PC-3 (cell line): ENCODE results near the gene PER2. TPM values are rescaled to one million over a fixed set of nuclear protein-coding genes. Genes with fewer than 3 reads are reported as not detected.

ENCODE experiments used
- ATAC-seq: fragments of 200-7000 bp; cut with Tn5 transposase; 2 replicates; pipeline ENCODE4 v1.9.1; 2020; ENCODE audit warnings: mild to moderate bottlenecking, moderate library complexity
- Bru-seq: library from RNA; stranded (reverse); fragments of 400-500 nt; gene quantifications from one replicate; lab custom pipeline; 2021; lab: Mats Ljungman, UMichigan
- BruChase-seq, 2 experiments: library from RNA; stranded (reverse); fragments of 400-500 nt; gene quantifications; one replicate each; lab custom pipeline; 2021; lab: Mats Ljungman, UMichigan
- BruUV-seq: library from RNA; stranded (reverse); fragments of 400-500 nt; replicated peaks from 2 replicates; lab custom pipeline; 2021; lab: Mats Ljungman, UMichigan
- CTCF ChIA-PET: fragments of 300-600 bp; sonication (Branson Sonifier 250); formaldehyde crosslinking; loops from one replicate; lab custom pipeline; 2022; ENCODE audit warnings: antibody characterized with exemption; lab: Charles Lee
- POLR2A ChIA-PET: fragments of 300-600 bp; sonication (Branson Sonifier 250); formaldehyde crosslinking; loops from one replicate; lab custom pipeline; 2022; ENCODE audit warnings: antibody characterized with exemption; ENCODE audit not compliant: unreplicated experiment; lab: Charles Lee
- DNase-seq: peaks from one replicate; pipeline ENCODE4 v3.0.0-alpha.2; 2015
- H2AFZ ChIP-seq: fragments of 300-600 bp; sonication (generic); 2 replicates; pipeline ENCODE4 v1.6.0; 2016; ENCODE audit warnings: antibody characterized with exemption, low read length
- H3F3A ChIP-seq: fragments of 300-600 bp; sonication (generic); one replicate; pipeline ENCODE4 v1.6.0; 2017; ENCODE audit warnings: antibody characterized with exemption, low read length, control low read depth, mild to moderate bottlenecking; ENCODE audit not compliant: unreplicated experiment
- H3K27ac ChIP-seq: fragments of 300-600 bp; sonication (generic); 2 replicates; pipeline ENCODE4 v1.5.1; 2016; ENCODE audit warnings: mild to moderate bottlenecking, low read length
- H3K27me3 ChIP-seq: fragments of 300-600 bp; sonication (generic); 2 replicates; pipeline ENCODE4 v1.6.1; 2016; ENCODE audit warnings: low read length, mixed read lengths
- H3K36me3 ChIP-seq: fragments of 300-600 bp; sonication (generic); 2 replicates; pipeline ENCODE4 v1.6.1; 2016; ENCODE audit warnings: low read depth, mixed run types, low read length, mixed read lengths
- H3K4me1 ChIP-seq: fragments of 300-600 bp; sonication (generic); 2 replicates; pipeline ENCODE4 v1.5.1; 2016; ENCODE audit warnings: low read length; ENCODE audit not compliant: insufficient read depth
- H3K4me2 ChIP-seq: fragments of 300-600 bp; sonication (generic); 2 replicates; pipeline ENCODE4 v1.6.0; 2016; ENCODE audit warnings: low read length
- H3K4me3 ChIP-seq: fragments of 300-600 bp; sonication (generic); 2 replicates; pipeline ENCODE4 v1.5.1; 2016; ENCODE audit warnings: mild to moderate bottlenecking, low read length, mixed read lengths
- H3K79me2 ChIP-seq: fragments of 300-600 bp; sonication (generic); 2 replicates; pipeline ENCODE4 v1.6.1; 2017; ENCODE audit warnings: low read length, mixed read lengths
- H3K9ac ChIP-seq: fragments of 300-600 bp; sonication (generic); 2 replicates; pipeline ENCODE4 v1.6.0; 2016; ENCODE audit warnings: mild to moderate bottlenecking, low read length
- H3K9me2 ChIP-seq: fragments of 300-600 bp; sonication (generic); replicated peaks from 2 replicates; pipeline ENCODE4 v1.6.1; 2016; ENCODE audit warnings: mixed run types, low read length, mixed read lengths
- H3K9me3 ChIP-seq: fragments of 300-600 bp; sonication (generic); 2 replicates; pipeline ENCODE4 v1.6.1; 2016; ENCODE audit warnings: low read length, mixed read lengths
- H4K20me1 ChIP-seq: fragments of 300-600 bp; sonication (generic); 2 replicates; pipeline ENCODE4 v1.6.1; 2016; ENCODE audit warnings: low read length, mixed read lengths
- EZH2 ChIP-seq: fragments of 300-600 bp; sonication (generic); IDR thresholded peaks from one replicate; pipeline ENCODE4 v1.6.1; 2017; ENCODE audit warnings: antibody characterized with exemption, mild to moderate bottlenecking, low read length; ENCODE audit not compliant: unreplicated experiment
- EZH2phosphoT487 ChIP-seq: fragments of 300-600 bp; sonication (generic); IDR thresholded peaks from 2 replicates; pipeline ENCODE4 v1.6.1; 2018; ENCODE audit warnings: mild to moderate bottlenecking, antibody characterized with exemption, low read length, borderline replicate concordance
- intact Hi-C: fragments of 100-400 bp; cut with micrococcal nuclease; formaldehyde crosslinking; loops from 2 replicates; pipeline ENCODE4 v1.9.0; 2023
- long read RNA-seq: library from polyadenylated mRNA; unstranded; transcript quantifications from one replicate; pipeline ENCODE4 v2.0.0, GENCODE V29; 2021; ENCODE audit not compliant: unreplicated experiment
- total RNA-seq: library from RNA; depleted of rRNA; stranded (reverse); fragments of >200 nt; gene quantifications from 2 replicates; pipeline ENCODE4 v1.2.3, GENCODE V29; 2014; rRNA removed
- TF ChIP-seq, protein P1 (sequence below): fragments of 300-600 bp; sonication (generic); conservative IDR thresholded peaks from 2 replicates; pipeline ENCODE4 v1.5.1; 2017; ENCODE audit warnings: antibody characterized with exemption, low read depth, mild to moderate bottlenecking, low read length

The PER2 gene, protein sequence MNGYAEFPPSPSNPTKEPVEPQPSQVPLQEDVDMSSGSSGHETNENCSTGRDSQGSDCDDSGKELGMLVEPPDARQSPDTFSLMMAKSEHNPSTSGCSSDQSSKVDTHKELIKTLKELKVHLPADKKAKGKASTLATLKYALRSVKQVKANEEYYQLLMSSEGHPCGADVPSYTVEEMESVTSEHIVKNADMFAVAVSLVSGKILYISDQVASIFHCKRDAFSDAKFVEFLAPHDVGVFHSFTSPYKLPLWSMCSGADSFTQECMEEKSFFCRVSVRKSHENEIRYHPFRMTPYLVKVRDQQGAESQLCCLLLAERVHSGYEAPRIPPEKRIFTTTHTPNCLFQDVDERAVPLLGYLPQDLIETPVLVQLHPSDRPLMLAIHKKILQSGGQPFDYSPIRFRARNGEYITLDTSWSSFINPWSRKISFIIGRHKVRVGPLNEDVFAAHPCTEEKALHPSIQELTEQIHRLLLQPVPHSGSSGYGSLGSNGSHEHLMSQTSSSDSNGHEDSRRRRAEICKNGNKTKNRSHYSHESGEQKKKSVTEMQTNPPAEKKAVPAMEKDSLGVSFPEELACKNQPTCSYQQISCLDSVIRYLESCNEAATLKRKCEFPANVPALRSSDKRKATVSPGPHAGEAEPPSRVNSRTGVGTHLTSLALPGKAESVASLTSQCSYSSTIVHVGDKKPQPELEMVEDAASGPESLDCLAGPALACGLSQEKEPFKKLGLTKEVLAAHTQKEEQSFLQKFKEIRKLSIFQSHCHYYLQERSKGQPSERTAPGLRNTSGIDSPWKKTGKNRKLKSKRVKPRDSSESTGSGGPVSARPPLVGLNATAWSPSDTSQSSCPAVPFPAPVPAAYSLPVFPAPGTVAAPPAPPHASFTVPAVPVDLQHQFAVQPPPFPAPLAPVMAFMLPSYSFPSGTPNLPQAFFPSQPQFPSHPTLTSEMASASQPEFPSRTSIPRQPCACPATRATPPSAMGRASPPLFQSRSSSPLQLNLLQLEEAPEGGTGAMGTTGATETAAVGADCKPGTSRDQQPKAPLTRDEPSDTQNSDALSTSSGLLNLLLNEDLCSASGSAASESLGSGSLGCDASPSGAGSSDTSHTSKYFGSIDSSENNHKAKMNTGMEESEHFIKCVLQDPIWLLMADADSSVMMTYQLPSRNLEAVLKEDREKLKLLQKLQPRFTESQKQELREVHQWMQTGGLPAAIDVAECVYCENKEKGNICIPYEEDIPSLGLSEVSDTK (N-terminal part only)
- total RNA-seq, result 8.6 and 13.0 TPM in 2 replicates
- Bru-seq, nascent RNA, result percentile 67 among the genes with signal in this experiment
- BruChase-seq, experiment 1, labeled RNA remaining after a 6-hour chase, result percentile 78 among the genes with signal in this experiment
- BruChase-seq, experiment 2, labeled RNA remaining after a 2-hour chase, result percentile 75 among the genes with signal in this experiment
- long read RNA-seq, partial matches to known transcripts, result 10 of 17 reads
- long read RNA-seq, other reads (novel, unspliced or antisense), result 7 of 17 reads

DNA sequence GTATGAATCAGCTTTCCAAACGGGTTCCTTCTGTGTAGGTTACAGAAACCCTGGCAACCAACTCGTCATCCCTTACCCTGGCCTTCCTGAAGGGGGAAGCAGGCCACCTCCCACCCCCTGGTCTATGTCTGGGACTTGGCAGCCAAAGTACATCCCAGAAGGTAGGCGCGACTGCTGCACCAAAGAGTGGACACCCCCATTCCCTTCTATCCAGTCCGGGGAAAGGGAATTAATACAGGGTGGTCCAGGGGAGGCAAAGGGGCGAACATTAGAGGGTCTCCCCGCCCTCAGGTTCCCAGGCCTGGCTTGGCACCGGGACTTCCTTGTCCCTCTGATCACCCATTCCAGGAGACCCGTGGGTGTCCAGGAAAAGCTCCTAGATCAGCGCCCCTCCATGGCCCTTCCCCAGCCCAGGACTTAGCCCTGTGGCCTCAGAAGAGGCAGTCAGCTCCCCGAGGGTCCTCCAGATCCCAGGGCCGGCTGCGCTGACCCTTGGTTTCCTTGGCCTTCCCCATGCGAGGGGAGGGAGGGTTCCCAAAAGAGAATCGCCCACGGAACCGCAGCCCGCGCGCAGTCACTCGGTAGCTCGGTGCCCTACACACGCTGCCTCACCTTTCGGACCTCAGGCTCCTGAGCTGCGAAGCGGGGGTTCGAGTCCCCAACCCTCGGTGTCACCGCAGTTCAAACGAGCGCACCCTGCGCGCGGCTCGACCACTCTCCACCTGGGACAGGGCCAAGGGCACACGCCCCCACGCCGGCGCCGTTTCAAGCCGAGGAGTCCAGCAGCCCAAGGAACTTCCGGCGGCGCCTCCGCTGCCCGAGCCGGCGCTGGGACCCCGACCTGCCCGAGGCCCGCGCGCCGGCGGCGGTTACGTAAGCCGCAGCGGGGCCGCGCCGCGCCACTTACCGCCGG is at the start of gene PER2:
PER2 (minus strand) TSS at position 874 of the 913 bp plus-strand sequence. CDS start 10,674 bp downstream, outside the sequence.
- peaks cover 48% of the 10 kb centered on the region for H3K4me1 ChIP-seq
- DNase-seq (peak; percentile 78), ATAC-seq (peak; percentile 28)
- no peaks in the 10 kb centered on the region for H3K9me2 ChIP-seq
- no peaks in the 10 kb centered on the region for H3K27me3 ChIP-seq
- intact Hi-C loops, result loop anchor here (2.0 kb wide), 1 partner anchor 151 kb away; no protein-coding TSS in a partner anchor
- CTCF ChIA-PET, result interaction anchor here (1.2 kb wide), 1 partner anchor 25 kb away, joined by 4 read pairs; no protein-coding TSS in a partner anchor
- TSS peak; percentile 43 for BruUV-seq
- peak within 1 kb of the TSS; percentile 80 for H3K4me3 ChIP-seq
- no peaks in the 10 kb centered on the region for H3K36me3 ChIP-seq
- H2AFZ ChIP-seq, result peak within 1 kb of the TSS; percentile 47; the same call in 1 of the 2 replicates
- POLR2A ChIA-PET, result interaction anchor here (0.6 kb wide), 1 partner anchor 17 kb away, joined by 4 read pairs; no protein-coding TSS in a partner anchor
- peak within 1 kb of the TSS; percentile 94 for H3K27ac ChIP-seq
- H3K79me2 ChIP-seq, result peaks cover 51% of the 10 kb centered on the region
- H3K9me3 ChIP-seq, result no peaks in the 10 kb centered on the region
- peaks cover 9% of the 10 kb centered on the region for H3F3A ChIP-seq
- H4K20me1 ChIP-seq, result peaks cover 4% of the 10 kb centered on the region; the same call in 1 of the 2 replicates
- TF ChIP-seq EZH2phosphoT487, result no peak
- TF ChIP-seq, protein P1, sequence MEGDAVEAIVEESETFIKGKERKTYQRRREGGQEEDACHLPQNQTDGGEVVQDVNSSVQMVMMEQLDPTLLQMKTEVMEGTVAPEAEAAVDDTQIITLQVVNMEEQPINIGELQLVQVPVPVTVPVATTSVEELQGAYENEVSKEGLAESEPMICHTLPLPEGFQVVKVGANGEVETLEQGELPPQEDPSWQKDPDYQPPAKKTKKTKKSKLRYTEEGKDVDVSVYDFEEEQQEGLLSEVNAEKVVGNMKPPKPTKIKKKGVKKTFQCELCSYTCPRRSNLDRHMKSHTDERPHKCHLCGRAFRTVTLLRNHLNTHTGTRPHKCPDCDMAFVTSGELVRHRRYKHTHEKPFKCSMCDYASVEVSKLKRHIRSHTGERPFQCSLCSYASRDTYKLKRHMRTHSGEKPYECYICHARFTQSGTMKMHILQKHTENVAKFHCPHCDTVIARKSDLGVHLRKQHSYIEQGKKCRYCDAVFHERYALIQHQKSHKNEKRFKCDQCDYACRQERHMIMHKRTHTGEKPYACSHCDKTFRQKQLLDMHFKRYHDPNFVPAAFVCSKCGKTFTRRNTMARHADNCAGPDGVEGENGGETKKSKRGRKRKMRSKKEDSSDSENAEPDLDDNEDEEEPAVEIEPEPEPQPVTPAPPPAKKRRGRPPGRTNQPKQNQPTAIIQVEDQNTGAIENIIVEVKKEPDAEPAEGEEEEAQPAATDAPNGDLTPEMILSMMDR, result 0 out of 2 replicates have a peak, but pooled peaks have one; percentile 35
- H3K4me2 ChIP-seq, result peak within 1 kb of the TSS; percentile 89
- peak within 1 kb of the TSS; percentile 98 for H3K9ac ChIP-seq

DNA sequence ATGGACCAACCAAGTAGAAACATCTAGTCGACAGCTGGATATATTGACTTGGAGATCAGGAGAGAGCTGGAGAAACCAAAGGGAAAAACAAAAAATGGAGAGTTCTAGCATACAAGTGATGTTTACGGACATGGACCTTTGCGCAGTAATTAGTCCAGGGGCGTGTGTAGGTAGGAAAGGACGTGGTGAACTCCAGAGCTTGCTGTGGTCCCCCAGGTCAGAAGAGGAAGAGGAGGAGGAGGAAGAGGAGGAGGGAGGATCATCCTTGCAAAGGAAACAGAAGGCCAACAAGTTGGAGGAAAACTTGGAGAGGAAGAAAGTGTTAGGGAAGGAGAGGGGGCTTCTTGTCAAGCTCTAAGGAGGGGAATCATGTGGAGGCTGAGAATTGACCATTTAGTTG is 49.4 kb upstream of the PER2 start:
- no TSS peak for BruUV-seq
- no peak overlapping the region for H2AFZ ChIP-seq
- H3K4me1 ChIP-seq, result no peaks in the 10 kb centered on the region
- H3K27me3 ChIP-seq, result no peaks in the 10 kb centered on the region
- no peak overlapping the region for H3K4me3 ChIP-seq
- TF ChIP-seq EZH2phosphoT487 (no peak), EZH2 (no peak)
- TF ChIP-seq, protein P1, result no peak
- H3F3A ChIP-seq, result no peaks in the 10 kb centered on the region
- ATAC-seq, result no peak
- H3K9me3 ChIP-seq, result no peaks in the 10 kb centered on the region
- CTCF ChIA-PET, result no interaction called here
- no peak for DNase-seq
- no peak overlapping the region for H3K4me2 ChIP-seq
- POLR2A ChIA-PET, result no interaction called here
- H3K79me2 ChIP-seq, result no peaks in the 10 kb centered on the region
- no peaks in the 10 kb centered on the region for H4K20me1 ChIP-seq
- H3K9me2 ChIP-seq, result no peaks in the 10 kb centered on the region
- no peak overlapping the region for H3K27ac ChIP-seq
- no peaks in the 10 kb centered on the region; the same call in 1 of the 2 replicates for H3K36me3 ChIP-seq
- no peak overlapping the region for H3K9ac ChIP-seq
- intact Hi-C loops, result no loop called here
